Muscle of back (tissue), 11 donors: ENCODE data around the gene FGA. TPM values are rescaled to one million over a fixed set of nuclear protein-coding genes. Genes with fewer than 3 reads are reported as not detected.

ENCODE experiments used
- DNase-seq, 3 donors: peaks; one replicate each; pipeline versions ENCODE4 v3.0.0 to v3.0.0-alpha.2; 2013
- polyA plus RNA-seq, 10 donors: library from polyadenylated mRNA; unstranded; fragments of 120-200 nt; gene quantifications; one replicate each; pipeline ENCODE4 v1.2.1, GENCODE V29; 2013; ENCODE audit not compliant: insufficient read length in 10 of 10

The FGA gene
- polyA plus RNA-seq, 10 donors: 0.33 to 3.0 TPM; not detected in 8

DNA sequence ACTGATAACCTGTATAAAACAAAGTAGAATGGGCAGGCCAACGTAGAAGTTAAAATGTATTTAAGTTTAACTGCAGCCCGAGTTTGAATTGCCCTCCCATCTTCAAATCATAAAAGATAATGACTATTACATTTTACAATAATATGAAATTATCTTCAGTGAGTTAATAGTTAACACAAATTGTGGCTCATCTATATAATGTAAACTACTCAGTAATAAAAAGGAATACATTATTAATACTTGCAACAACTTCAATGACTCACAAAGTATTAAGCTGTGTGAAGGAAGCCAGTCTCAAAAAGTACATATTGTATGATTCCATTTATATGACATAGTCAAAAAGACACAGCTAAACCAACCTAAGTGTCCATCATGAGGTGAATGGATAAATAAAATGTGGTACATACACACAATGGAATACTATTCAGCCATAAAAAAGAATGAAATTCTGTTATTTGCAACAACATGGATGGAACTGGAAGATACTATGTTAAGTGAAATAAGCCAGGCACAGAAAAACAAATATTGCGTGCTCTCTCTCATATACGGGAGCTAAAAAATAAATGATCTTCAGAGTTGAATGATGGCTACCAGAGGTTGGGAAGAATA lies 48.2 kb downstream of the FGA start:
- no peak for DNase-seq

Other genes with a start within 250 kb of the FGA start
- 10 to 100 TPM in 3 of 10 donors, 1 to 10 TPM in 7; 6.4 to 20.4 (median 8.6) TPM for gene DCHS2, start 98.9 kb downstream of the FGA start, polyA plus RNA-seq
- 10 to 100 TPM; 50.0 to 69.9 (median 61.8) TPM for gene PLRG1, start 40.3 kb downstream of the FGA start, polyA plus RNA-seq
- 1 to 10 TPM in 1 of 10 donors, under 1 TPM in 1, not detected in 8; 0.83 to 5.5 TPM for gene FGB, start 27.7 kb downstream of the FGA start, polyA plus RNA-seq
- gene FGG, start 21.9 kb upstream of the FGA start, polyA plus RNA-seq: 1 to 10 TPM in 1 of 10 donors, under 1 TPM in 1, not detected in 8; 0.31 to 2.6 TPM
- gene LRAT, start 153.3 kb upstream of the FGA start, polyA plus RNA-seq: under 1 TPM in 8 of 10 donors, not detected in 2; 0.09 to 0.56 (median 0.19) TPM
- under 1 TPM in 6 of 10 donors, not detected in 4; 0.05 to 0.24 (median 0.13) TPM for gene RBM46, start 190.5 kb upstream of the FGA start, polyA plus RNA-seq